CD4-positive, alpha-beta T cell treated with Interleukin-12 subunit alpha and Interleukin-12 subunit beta, for 1 hour (primary cell): Measurements from ENCODE around the gene NCKAP5.

ENCODE experiments used
- DNase-seq: peaks from one replicate; pipeline ENCODE4 v3.0.0-alpha.2; 2020

Gene NCKAP5

DNA sequence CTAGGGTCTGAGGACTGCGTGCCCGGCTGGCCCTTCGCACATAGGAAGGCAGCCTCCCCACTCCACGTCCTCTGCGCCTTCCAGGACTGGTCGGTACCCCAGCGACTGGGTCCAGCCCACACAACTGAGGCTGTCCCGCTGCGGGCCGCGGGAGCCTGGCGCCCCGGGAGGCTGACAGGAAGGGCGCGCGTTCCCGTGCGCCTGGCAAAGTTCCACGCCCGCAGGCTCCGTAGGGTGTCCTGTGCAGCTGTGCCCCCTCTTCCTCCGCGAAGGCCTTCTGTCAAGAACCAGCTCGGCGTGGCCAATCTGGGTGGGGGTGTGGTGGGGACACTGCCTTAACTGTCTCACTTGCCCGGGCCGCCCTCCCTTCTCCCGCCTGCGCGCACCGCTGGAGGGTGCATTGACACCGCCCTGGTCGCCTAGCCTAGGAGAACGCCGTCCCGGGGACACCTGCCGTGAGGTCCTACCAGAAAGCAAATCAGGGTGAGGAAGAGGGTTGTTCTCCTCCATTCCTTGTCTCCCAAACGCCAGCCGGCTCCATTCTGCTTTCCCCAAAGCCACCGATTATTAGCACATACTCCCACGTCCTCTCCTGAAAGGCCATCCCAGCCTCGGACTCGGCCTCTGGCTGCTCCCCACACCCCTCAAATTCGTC, 897.6 kb downstream of the NCKAP5 start:
- no peak for DNase-seq

DNA sequence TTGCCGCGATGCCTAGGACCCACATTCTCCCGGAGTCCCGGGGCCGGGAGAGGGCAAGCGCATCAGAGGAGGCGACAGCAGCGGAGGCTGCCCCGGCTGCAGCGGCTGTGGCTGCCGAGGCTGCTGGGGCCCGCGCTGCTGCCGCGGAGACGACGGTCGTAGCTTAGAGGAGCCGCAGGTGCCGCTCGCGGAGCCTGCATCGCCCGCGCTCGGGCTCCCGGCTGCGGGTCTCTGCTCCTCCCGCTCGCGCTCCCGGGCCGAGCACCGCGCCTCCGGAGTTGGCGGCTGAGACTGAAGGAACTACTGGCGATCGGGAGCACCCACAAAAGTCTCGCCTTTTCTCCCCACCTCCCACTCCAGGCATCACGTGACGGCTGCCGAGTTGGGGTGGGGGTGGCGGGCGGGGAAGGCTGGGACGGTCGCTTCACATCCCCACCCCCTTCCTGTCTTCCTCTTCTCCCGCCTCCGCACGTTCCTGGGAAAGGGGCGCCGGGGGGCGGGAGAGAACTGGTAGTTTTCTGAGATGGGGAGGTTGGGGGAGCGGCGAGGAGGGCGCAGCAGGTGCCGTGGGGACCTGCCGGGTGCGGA, 898.3 kb downstream of the NCKAP5 start, which contains the start of gene LYPD1:
Gene LYPD1 (minus strand): TSS at position 298 of the 588 bp plus-strand sequence. CDS start 273 bp downstream, at position 25.
- no peak for DNase-seq

DNA sequence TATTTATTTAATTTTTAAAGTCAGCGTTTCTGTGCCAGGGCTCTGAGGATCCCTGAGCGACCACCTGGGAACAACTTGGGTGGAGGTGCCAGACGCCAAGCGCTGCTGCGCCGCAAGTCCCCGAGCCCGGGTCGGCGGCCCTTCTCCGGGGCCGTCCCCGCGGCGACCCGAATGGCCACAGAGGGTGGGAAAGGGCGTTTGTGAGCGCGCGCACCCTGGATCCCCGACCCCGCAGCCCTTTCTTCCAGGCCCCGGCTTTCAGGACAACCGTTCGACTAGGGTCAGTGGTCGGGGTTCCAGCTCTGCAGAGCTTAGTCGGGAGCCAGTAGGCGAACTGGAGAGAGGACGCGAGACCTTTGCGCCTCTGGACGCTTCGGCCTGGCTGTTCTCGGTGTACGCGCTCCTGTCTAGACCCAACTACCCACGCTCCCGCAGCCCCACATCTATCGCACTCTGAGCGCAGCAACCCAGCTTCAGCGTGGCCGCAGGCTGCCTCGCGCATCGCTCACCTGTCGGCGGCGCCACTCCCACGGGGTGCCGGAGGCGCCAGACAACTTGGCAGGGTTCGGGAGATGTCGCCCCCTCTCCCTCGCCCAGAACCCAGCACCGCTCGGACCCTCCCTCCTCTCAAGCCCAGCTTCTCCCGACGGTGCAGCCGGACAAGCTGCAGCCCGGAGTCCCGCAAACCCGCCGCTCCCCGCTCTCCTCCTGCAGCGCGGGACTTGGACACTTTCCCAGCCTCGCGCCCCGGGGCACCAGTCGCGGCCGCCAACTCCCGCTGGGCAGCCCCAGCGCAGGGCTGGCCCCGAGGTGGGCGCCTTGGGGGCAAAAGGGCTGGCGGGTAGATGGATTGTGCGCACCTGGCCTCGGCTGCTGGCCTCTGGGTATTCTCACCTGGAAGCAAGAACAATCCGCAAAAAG, 899.0 kb downstream of the NCKAP5 start:
- no peak for DNase-seq

DNA sequence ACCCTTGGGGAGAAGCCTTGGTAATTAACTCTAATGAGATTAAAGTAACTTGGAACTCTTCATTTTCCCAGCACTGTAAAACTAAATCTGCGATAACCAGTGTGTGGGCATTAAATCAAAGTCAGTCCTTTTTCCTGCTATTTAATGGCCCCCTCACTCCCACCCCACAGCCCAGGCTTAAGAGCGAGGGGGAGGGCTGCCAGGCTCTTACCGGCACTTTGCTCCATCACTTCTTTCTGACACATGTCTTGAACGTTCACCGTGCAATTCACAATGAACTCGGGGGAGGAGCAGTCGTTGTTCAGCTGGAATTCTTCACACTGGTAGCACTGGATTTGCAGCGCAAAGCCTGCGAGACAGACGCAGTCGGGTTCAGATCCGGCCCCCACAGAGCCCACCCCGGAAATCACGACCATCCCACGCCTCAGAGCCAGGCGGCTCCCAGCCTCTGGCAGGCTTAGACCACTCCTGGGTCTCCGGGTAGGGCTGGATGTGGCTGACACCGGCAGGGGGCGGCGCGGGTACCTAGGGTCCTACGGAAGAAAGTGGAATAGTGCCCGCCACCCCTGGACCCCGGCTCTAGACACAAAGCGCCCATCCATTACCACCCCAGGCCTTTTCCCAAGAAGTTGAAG, 900.0 kb downstream of the NCKAP5 start:
- DNase-seq: no peak

DNA sequence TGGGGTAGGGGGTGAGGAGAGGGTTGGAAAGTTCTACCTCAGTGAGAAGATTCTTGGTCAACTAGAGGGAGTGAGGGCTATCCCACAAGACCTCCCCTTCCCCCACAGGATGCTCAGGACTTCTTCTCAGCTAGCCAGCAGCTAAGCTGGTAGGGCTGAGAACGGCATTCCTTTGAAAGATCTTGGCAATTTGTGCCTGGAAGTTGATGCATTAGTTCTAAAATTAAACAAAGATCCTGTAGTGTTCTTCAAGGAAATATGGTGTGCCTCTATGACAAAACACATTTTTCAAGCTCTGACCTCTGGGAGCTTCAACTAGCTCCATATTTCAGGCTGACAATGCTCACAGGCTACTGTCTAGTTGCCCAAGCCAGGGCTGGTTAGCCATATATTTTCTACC, 900.6 kb downstream of the NCKAP5 start:
- DNase-seq: no peak

DNA sequence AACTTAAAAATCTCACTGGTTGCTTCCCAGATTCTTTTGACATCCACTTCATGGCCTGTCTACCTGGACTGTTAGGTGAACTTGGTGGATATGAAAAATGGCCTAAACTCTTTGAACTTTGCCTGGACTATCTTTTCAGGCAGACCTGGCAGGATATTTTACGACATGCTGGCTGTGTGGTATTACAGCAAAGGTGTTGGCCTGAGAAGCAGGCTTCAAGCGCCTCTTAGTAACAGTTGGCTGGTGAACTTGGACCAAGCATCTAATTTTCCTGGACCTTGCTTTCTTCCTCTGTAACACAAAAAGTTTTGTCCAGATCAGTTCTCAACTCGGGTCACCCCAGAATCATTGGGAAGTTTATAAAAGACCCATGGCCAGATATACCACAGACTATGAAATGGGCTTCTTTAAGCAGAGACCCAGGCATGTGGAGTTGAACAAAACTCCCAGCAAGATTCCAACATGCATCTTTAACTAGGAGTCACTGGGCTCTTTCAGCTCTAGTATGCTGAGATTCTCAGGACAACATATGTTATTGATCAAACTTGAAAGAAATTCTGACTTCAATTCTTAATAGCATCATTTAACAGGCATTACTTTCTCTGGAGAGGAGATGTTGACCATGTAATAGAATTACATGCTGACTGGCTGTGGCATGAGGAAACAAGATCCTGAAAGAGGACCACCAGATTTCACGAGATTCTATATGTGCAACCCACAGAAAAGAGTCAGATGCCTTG, 902.7 kb downstream of the NCKAP5 start:
- DNase-seq: no peak

DNA sequence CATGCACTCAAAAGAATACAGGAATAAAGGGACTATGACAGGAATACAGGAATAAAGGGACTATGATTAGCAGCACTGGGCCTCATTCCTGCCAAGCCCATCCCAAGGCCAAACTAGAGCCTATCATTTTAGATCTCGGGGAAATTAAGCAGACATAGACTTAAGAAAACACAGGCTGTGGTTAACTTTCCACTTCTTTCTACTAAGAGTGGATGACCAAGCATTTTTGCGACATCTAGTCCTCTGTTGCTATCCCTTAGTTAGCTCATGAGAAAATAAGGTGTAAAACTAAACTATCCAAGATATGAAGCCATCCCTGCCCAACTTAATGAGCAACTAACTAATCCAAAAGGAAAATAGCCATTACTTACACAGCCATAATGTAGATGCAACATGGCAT, 904.2 kb downstream of the NCKAP5 start:
- DNase-seq: no peak

DNA sequence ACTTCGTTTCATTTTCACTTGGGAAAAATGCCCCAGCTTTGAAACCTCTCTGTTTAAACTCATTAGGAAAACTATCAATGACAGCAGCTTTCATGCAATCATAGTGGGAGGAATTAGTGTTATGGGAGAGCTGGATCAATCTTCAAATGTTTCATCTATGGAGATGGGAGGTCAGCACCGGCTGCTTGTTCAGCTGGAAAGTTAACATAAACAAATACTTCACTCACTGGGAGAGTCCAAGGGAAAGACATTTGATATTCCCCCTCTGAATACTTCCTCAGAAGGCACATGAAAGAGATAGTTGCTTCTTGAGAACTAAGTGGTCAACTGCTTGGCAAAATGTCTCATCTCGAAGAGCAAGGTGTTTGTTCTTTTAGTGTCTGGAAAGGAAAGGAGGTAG, 905.5 kb downstream of the NCKAP5 start:
- no peak for DNase-seq

DNA sequence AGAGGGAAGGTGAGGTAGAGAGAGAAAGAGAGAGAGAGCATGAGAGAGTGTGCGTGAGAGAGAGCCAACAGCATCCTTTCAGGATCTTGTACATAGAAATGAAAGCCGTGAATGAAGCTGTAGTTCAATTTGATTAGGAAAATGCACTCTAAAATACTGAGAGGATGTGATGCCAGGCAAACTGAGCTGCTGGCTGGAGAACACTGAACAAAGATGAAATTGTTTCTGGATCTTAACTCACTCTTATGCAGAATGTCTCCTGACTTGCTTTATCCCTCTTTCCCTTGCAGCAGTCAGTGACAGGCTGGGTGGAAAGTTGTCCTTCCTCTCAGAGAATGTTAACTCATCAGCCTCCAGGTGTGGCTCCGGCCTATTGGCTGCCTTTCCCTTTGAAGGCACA, 908.9 kb downstream of the NCKAP5 start:
- DNase-seq: no peak

DNA sequence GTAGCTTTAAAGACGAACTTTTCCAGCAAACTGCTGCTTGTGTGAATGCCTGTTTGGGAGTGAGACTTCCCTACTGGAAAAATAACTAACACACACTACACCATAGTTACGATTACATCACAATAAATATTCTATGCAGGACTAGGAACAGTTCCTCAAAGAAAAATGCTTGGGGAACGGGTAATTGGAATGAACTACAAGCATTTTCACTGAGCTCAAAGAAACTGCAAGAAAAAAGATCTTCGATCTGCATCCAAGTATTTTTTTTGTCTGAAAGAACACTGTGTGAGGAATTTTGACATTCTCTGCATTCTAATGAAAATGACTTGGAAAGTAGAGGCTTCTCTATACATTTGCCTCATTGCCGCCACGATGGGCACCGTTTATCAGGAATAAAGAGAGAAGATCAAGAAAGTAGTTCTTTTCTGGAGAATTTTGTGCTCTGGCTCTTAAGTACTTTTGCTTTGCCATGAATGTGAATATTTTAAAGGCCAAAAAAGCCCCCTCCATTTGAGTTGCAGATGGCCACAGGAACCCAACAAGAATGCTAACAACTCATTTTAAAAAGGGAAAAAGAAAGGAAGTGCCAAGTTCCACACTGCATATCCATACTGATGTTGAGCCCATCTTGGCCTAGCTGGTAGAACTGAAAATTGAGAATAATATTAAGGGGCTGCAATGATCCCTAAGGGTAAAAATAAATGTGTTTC, 911.8 kb downstream of the NCKAP5 start:
- DNase-seq: no peak

DNA sequence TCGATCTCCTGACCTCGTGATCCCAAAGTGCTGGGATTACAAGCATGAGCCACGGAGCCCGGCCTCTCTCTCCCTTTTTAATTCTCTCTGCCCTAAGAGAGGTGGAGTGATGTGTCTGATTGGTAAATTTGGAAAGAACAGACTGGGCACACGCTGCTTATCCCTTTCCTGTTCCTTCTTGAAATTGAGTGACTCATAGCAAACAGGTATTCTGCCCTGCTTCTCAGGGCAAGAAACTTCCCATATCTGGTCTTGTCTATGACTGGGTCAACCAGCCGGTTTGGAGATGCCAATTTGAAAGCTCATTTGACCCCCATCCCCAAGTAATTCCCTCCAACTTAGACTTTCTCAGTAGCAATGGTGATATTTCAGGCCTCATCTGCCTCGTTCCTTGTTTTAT, 913.3 kb downstream of the NCKAP5 start:
- DNase-seq: no peak

DNA sequence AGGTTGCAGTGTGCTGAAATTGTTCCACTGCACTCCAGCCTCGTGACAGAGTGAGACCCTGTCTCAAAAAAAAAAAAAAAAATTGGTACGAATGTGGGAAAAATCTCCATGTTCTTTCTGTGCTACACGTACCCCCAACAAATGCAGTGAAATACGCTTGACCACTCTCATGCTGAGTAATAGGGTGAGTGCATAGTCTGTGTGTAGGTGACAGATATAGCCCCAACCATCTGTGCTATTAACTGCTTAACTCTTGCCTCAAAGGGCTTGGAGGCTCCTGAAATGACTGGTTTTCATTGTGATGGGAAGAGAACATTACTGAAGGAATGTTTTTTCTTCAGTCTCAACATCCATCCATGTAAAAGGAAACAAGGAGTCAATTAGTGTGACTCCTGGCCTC, 913.9 kb downstream of the NCKAP5 start:
- DNase-seq: no peak

DNA sequence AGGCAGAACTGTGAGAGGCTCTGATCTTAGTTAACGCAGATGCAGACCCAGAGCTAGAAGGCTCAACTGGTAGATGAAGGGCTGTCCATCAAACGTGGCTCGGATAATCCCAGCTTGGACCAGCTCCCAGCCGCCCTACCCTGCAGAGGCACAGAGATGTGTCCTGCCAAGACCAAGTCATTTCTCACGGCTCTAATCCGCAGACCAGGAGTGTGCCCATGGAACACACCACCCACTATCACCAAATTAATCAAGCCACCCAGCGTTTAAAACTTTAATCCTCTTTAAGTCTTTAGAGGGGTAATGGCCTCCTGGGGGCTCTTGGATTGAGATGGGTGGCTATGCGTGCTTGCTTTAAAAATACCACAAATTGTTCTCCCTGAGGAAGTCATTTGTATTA, 915.8 kb downstream of the NCKAP5 start:
- DNase-seq: no peak

DNA sequence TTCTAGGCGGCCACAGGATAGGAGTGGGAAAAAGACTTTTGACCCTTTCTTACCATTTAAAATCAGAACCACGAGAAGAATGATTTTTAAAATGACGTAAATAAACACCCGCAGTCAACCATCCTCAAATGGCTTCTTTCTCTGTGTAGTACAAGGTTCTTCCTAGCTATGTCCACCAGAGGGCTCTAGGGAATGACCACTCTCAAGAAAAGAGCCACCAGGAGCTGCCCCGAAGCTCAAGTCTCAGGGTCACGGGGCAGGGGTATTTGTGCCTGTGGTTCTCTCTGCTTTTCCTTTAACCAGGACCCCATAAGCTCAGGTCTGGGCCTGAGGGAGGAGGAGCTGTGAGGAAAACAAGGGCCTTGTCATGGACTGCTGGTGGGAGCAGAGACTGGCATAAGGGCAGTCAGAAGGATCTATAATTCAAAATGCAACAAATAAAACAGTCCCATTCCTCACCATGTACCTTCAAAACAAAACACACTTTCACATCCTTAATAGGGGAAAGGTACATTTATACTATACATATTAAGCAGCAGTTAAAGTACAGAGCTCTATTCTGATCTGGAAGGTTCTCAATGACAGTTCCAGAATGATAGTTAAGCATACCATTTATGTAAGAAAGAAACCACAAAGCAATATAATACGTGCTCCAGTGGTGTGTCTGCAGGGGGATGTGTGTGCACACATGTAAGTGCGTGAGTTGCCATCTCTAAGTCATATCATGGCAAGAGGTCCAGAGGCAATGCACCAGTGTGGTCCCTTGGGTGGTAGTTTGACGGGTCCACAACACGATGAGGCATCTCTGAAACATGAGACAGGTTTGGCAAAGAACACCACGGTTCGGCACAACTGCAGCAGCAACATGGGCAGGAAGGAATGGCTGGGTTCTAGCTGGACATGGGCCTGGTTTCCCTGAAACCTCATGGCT, 916.9 kb downstream of the NCKAP5 start:
- no peak for DNase-seq

DNA sequence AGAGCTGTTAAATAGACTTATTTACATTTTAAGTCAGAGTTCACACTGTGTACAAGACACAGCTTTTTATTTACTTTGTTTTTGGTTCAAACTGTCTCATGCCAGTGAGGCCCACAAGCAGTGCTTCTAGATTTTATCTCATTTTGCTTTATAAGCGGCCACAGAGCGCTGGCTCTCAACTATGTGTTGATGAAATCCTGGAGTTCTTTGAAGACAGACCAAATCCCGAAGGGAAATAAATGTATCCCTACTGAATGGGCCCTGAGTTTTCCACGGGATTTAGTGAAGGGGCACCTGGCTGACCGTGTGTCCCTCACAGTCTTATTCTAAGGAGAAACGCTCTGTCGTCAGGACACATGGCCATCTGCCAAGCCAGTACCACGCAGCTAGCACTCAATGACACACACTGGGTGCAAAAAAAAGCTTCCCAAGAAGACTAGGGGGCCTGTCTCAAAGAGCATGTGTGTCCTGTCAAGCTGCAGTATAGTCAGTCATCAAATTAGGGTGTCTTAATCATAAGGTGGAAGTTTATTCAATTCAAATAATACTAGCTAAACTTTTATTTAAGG, 921.6 kb downstream of the NCKAP5 start:
- no peak for DNase-seq

DNA sequence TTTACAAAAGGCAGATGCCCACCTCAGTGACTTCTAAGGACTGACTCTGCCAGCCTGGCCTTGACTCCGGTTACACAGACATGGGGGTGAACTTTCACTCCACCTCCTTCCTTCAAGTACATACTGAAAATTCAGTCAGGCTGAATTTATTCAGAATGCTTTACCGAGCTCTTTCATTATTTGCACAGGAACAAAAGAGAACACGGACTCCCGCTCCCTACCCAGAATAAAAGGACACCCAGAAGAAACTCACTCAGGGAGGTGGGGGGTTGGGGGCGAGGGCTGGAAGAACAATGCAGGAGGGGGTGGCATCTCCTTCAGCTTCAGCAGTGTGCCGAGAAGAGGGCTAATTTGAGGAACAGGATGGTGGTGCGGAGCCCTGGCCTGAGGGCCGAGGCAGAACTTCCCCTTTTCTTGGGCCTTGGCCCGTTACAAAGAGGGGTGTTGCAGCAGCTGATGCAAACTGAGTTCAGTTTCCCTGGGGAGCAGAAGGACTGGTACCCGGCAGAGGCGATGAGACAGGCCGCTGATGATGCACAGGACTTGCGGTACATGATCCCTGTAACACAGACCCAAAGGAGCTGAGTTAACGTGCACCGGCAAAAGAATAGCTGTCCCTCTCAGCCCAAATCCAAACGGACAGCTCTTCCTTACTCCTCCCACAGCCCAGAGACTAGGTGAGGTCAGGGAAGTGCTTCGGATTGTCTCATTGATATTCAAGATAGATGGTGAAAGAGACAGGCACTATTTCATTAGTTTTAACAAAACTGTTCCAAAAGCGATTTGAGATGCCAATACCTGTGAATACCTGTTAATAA, 922.3 kb downstream of the NCKAP5 start:
- no peak for DNase-seq

DNA sequence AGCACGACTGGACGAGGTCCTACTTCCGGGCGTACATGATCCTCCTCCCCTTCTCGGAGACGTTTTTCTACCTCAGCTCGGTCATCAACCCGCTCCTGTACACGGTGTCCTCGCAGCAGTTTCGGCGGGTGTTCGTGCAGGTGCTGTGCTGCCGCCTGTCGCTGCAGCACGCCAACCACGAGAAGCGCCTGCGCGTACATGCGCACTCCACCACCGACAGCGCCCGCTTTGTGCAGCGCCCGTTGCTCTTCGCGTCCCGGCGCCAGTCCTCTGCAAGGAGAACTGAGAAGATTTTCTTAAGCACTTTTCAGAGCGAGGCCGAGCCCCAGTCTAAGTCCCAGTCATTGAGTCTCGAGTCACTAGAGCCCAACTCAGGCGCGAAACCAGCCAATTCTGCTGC, 923.1 kb downstream of the NCKAP5 start:
- DNase-seq: no peak

DNA sequence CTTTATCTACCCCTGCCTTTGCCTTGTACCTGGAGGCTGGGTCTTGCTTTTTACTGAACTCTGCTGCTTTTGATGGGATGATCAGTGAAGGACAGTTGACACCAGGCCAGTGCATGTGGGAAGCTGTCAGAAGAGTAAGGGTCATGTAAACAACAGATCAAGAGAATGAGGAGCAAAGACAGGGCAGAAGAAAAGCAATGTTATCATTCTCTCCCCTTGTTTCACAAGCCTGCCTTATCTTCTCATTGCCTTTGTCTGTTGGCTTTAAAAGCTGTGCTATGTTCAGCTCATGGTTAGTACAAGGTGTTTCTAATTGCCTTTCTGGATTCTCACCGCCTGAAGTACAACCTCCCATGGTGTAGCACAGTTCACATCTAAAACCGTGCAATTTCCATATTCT, 925.8 kb downstream of the NCKAP5 start:
- no peak for DNase-seq

DNA sequence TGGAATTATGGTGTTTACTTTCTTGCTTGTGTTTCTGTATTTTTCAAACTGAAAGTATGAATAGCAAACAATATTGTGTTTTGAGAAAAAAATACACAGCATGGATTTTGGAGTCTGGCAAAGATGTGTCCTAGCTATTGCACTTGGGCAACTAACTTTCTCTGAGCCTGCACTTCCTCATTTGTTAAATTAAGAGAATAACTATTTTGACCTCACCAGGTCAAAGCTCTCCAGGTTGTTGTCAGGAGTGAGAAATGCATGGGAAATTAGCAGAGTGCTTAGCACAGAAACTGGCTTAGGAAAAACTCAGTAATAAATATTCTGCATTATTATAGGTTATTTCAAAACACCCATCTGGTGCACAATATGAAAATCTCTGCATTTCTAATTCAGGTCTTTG, 926.4 kb downstream of the NCKAP5 start:
- no peak for DNase-seq

DNA sequence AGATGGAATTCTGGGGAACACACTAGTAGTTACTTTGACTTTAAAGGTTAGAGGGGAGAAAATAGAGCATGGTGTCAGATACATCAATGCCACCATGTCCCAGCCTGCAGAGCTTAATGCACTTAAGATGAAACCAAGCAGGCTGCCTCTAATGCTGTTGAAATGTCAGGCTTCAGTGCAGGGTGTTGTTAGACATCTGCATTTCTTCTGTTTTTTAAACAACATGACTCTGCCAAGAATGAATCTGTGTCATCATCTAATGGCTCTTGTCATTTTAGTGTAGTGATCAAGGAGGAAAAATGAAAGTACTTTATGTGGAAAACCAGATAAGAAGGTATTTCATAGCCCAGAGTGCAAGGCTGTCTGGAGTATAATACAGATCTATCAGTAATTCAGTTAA, 928.1 kb downstream of the NCKAP5 start:
- DNase-seq: no peak
